Posterior vena cava (tissue), 2 donors: ENCODE measurements around the gene CTDSP2. TPM values are rescaled to one million over a fixed set of nuclear protein-coding genes. Genes with fewer than 3 reads are reported as not detected.
"Not testable (repeated sequence)": the region's sequence is repeated elsewhere in the genome, so short reads cannot be mapped to it uniquely, and the experiment has no call there.

ENCODE experiments used
- DNase-seq: peaks from one replicate; pipeline ENCODE4 v3.0.0-alpha.2; 2020; ENCODE audit warnings: low spot score
- intact Hi-C, 2 donors: fragments of 100-400 bp; cut with DNase I; formaldehyde crosslinking; loops; one replicate each; pipeline versions ENCODE4 v1.14.1 to v1.14.2; 2022 to 2023
- long read RNA-seq, 2 donors: library from polyadenylated mRNA; unstranded; transcript quantifications; one replicate each; pipeline ENCODE4 v2.0.0, GENCODE V29; 2020 to 2021
- total RNA-seq, 2 donors: library from RNA; stranded (reverse); fragmentation: NEBNext Ultra II Directional; extraction: Animal tissue kit (Norgen Biotek cat#: 25700); gene quantifications; one replicate each; pipeline ENCODE4 v1.2.1, GENCODE V29; 2021
- donor health status: DM: yes; HTN: yes; CAD: no.
- donor health status: DM: yes; HTN: yes; CAD: no.

Gene CTDSP2
- total RNA-seq = 100 to 1,000 TPM; 135 to 138 TPM
- long read RNA-seq, donor 1, full-length matches to known transcripts = 11 of 19 reads
- long read RNA-seq, donor 1, partial matches to known transcripts = 3 of 19 reads
- long read RNA-seq, donor 1, other reads (novel, unspliced or antisense) = 5 of 19 reads
- long read RNA-seq, donor 2, full-length matches to known transcripts = 1 of 67 reads
- long read RNA-seq, donor 2, partial matches to known transcripts = 5 of 67 reads
- long read RNA-seq, donor 2, other reads (novel, unspliced or antisense) = 61 of 67 reads

GRCh38 chr12:57846577-57847319 is at the start of gene CTDSP2:
Gene CTDSP2 (minus strand): TSS chr12:57846729. CDS start chr12:57846435, 294 bp downstream.
- intact Hi-C loops = no loop called here
- DNase-seq = peak; percentile 100

DNA sequence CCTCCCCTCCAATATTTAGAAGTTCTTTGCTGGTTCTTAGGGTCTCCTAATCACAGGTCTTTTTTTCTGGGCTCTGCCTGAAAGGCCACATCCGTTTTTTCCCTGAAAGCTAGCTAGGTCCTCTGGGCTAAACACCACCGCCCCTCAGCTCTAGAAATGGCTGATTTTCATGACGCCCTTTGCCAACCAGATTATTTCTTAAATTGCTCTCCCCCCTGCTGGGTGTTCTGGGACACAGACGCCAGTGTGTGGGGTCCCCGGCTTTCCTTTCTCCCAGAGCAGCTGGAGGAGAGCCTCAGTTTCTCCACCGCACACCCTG is 49.5 kb upstream of the CTDSP2 start:
- intact Hi-C loops = loop anchor here (1.0 to 2.0 kb wide), 2 partner anchors 51 to 142 kb away; no protein-coding TSS in a partner anchor
- DNase-seq = no peak

DNA sequence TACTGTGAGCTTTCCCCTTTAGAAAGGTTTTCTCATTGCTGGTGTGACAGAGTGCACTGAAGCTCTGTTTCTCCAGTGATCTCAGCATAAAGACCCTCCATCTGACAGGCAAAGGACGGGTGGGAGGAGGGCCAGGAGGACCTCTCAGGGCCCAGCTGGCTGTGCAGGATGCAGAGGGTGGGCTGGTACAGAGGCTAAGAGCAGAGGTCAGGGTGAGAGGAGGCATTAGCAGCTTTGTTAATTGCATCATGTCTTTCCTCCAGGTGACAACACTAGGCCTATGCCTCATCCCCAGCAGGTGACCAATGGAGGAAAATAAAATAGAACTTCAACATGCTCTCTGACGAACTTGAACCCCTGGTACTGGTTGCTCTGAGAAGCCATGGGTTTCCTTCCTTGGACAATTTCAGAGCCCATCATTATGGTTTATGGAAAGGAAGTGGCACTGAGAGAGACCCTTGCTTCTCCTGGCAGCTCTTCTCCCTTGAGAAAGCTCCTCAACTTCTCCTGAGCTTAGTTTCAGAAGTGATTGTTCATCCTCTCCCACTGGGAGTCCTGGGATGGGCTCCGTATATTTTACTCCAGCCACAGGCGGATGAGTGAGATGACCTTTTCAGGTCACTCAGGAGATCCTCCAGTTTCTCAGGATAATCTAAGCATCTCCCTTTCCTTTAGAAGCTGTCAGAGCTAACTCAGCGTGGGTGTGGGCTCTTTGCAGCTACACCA is 49.0 kb upstream of the CTDSP2 start:
- intact Hi-C loops = loop anchor here (1.0 to 2.0 kb wide), 2 partner anchors 51 to 141 kb away; no protein-coding TSS in a partner anchor
- no peak for DNase-seq

DNA sequence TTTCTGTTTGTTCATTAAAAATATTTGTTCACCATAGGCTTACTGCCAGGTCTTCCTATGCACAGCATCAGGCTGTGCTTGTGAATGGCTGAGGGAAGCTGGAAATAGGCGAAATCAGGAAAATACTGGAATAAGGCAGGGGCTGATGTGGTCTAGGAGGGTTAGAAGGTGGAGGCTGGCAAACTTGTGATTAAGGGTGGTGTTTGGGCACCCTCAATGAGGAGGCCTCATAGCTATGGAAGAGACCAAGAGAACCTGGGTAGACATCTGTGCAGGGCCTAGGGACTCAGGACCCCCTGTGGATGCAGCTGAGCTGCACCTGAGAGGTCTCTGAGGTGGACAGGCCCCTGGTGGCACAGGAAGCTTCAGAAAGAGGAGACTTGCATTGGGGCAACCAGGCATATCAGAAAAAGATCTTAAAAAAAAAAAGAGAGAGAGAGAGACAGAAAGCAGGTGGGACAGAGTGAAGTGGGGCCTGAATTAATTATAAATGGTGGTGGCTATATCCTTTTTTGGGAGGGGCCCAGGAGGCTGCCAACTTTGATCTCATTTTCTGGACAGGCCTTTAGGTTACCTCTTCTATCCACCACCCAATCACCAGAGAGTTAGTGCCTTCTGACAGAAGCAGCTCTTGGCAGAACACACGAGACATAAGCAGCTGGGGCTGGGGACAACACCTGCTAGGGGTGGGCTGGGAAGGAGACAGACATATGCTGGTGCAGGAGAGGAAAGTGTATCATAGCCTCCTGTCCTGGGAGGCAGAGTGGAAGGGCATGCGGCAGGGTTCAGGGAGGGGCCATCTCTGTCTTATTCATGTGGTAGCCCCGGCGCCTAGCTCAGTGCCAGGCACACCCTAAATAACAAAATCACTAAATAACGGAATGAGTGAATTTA is 48.1 kb upstream of the CTDSP2 start:
- DNase-seq = no peak
- intact Hi-C loops = no loop called here

DNA sequence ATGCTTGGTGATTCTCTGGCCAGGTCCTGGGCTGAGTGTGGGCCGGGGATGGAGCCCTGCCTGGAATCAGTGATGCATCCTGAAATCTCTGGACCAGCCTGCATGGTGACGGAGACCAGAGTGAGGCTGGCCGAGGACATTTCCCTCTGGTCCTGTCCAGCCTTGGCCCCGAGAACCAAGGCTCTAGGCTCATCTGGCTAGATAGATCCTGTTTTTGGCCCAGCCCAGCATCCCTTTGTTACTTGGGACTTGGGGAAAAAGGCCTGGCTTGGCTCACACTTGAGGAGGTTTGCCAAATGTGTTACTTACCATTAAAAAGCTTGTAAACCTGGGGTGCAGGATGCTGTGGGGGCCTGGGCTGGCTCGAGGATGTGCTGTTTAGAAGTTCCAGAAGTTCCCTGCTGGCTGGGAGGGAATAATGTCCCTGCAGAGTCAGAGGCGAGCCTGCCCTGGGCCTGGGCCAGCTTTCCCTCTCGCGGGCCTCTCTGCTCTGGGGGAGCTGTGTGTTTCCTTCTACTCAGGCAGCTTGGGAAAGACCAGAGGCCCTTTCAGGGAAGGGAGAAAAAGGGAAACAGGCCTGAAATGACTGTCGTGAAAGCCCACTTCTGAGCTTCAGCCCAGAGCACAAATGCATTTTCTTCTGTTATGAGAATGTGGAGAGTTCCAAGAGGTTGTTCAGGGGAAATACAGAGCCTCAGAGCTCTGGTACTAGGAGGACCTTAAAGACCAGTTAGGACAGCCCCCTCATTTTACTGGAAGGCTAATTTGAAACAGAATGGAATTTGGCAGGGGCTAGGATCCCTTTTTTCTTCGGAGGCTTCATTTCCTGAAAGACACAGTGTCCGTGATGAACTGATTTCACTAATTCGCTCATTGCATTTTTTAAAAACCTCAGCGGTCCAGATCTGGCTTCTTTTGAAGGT is 47.2 kb upstream of the CTDSP2 start:
- intact Hi-C loops = no loop called here
- peak; percentile 96 for DNase-seq

DNA sequence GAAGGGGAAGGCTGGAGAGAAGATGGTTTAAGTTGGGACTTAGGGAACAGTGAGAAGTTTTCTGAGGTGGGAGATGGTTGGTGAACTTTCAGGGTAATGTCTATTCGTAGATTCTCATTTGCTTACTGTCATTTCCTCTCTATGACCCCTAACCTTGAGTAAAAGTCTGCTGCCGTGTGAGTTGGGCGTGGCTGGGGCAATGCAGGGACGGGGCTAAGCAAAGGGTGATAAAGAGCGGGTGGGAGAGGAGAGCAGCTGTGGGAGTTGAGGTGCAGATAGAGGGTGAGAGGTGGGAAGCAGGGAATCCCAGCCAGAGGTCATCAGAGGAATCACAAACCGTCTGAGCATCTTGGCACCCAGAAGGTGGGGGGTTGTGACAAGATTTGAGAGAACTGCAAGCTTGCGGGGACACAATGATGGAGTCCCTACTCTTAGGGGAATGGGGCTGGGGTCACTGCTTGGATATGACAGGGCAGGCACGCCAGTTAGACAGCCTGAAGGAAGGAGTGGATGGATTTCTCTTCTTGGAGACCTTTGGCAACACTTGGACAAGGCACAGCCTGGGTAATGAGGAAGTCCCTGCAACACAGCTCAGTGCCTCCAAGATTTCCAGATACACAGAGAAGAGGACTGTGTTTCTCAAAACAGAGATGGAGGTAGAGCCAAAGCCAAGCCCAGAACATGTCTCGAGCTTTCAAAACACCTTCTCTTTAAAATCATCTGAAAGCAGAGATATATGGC is 45.9 kb upstream of the CTDSP2 start:
- DNase-seq = no peak
- intact Hi-C loops = no loop called here

DNA sequence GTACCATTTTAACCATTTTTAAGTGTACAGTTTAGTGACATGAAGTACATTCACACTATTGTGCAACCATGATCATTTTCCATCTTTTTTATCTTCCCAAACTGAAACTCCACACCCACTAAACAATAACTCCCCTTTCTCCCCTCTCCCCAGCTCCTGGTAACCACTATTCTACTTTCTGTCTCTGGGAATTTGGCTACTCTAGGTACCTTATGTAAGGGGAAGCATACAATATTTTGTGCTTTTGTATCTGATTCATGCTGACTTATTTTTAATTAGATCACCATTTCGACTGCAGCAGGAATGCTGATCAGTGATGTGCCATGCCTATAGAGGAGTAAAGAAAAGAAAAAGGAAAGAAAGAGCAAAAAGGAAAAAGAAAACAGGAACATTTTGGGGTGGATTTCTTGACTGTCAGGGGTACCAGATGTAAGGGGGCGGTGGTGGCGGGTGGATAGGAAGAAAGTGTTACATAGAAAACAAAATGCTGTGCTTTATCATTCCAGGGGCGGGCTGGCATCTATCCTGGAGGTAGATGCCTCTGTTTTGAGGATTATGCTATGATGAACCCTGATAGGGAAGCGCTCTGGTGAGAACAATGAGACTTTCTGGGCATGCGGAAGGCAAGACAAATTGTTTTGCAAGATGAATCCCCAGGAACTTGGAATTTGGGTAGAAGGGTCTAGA is 45.2 kb upstream of the CTDSP2 start:
- intact Hi-C loops = no loop called here
- DNase-seq = no peak

DNA sequence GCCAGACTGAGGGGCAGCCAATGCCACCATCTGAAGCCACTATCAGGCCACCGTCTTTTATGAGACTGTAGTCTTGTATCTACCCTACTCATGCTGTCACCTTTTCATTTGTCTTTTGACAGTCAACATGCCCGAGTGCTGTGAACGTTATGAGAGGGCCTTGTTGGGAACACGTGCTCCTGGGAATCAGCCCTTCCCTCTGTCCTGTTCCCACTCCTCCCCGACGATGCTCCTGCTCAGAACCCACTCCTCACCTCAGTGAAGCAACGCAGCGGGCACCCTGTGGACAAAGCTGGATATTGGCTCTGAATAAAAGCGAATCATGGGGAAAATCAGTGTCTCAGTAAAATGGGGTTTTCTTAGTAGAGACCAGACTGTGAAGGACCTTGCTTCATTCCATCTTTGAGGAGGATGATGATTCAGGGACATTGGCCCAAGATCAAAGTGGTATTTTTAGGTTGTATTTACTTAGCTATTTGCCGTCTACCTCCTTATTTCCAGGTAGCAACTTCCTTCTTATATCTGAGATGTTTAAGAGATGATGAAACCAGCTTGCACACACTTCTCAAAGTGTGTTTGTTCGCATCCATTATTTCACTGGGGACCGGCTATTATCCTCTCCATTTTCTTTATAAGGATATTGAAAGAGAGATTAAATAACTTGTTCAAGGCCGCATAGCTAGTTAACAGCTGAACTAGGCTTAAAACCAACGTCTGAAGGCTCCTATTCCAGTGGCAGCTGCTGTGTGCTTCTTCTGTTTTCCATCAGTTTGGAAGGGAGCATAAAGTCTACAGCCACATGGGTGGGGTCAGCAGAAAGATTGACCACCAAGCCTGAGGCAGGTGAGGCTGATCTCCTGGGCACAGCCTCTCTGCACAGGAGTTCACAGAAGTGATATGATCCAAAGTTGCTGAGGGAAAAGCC is 43.9 kb upstream of the CTDSP2 start:
- no peak for DNase-seq
- intact Hi-C loops = no loop called here

DNA sequence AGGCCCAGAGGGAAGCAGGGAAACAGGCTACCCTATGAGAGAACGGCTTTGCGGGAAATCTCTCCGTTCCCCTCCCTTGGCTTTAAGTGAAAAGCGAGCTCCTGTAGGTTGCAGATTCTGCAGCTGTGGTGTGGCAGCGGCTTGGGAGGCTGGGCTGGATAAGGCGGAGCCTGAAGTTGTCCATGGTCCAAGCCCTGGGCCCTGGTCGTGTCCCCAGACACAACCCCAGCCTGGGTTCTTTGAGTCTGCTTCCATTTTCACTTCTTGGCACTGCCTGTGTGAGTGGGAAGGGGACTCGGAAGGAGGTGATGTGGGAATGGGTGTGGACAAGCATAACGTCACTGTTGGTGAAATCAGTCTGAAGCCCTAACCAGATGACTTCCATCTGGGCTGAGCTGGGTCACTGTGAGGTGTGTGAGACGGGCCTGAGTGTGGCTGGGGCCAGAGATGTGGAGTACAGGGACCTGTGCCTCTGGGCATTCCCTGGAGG is 43.0 kb upstream of the CTDSP2 start:
- peak; percentile 95 for DNase-seq
- intact Hi-C loops = no loop called here

DNA sequence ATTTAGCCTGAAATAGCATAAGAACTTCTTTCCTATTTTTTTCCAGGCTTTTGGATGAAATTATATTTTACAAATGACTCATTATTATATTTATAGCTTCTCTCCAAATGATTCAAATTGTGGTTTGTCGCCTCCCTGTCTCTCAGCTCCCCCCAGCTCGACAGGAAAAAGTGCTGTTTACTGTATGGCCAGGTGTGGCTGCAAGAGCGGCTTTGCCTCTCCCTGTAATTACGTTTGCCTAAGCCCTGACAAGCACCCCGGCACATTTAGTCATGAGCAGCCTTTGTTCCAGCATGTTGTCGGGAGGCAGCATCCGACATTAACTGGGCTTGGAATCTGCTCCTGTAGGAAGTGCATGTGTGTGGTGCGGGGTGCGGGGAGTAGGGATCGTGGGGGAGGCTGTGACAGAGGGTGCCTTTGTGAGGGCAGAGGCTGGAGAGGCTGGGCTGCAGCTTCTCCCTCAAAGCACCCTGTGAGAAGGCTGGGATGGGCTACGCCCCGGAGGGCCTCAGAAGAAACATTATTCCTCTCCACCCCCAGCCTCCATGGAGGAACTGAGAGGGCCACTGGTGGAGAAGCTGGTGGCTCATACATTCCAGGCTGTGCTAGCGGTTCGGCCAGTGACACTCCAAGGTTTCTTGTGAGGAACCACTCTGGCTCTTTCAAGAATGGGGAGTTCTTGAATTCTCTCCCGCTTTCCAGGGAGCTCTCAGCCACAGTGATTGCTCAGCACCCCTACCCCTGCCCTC is 42.1 kb upstream of the CTDSP2 start:
- intact Hi-C loops = no loop called here
- DNase-seq = peak; percentile 83

DNA sequence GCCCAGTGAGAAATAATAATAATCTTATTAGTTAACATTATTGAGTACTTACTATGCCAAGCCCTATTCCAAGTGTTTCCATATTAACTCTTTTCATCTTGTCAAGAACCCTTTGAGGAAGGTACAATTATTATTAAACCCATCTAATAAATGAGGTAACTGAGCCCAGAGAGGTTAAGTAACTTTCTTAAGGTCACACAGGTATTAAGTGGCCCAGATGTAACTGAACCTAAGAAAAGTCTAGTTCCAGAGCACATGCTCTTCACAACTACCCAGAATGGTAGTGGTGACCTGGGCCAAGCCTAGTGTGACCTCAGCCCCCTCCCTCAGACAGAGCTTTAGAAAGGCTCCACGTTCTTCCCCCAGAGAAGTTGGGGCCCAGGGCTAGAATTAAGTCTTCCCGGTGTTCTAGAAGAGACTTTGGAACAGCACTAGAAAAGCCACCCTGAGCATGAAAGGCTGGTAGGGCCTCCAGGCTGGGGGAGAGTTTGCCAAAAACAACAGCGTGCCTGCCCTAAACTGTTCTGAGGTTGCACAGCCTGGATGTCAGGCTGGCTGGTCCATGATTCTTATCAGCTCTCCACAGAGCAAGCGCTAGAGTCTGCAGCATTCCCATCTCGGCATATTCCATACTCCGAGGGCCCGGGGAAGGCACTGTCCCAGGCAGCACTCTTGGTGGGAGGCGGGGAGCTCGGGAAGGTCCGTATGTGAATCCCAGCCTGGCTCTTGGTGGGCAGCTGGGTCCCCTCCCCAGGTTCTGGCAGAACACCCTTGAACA is 41.3 kb upstream of the CTDSP2 start:
- DNase-seq = peak; percentile 89

DNA sequence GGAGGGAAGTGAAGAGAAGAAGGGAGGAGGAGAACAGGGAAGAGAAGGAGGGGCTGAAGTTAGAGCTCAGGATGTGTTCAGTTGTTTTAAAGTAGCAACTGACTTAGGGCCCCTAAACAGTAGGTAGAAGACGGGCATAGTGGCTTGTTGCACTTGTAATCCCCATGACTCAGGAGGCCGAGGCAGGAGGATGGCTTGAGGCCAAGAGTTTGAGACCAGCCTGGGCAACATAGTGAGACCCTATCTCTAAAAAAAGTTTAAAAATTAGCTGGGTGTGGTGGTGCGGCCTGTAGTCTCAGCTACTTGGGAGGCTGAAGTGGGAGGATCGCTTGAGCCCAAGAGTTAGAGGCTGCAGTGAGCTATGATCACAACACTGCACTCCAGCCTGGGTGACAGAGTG is 40.4 kb upstream of the CTDSP2 start:
- DNase-seq, intact Hi-C loops: not testable (repeated sequence)

More for the DNA sequence above, 41.3 kb upstream of the CTDSP2 start:
- intact Hi-C loops = no loop called here

- DNase-seq = no peak
- intact Hi-C loops = no loop called here
These were observed 40.0 kb upstream of the CTDSP2 start for GRCh38 chr12:57886542-57886941.

GRCh38 chr12:57885207-57885606 is 38.7 kb upstream of the CTDSP2 start:
- intact Hi-C loops = no loop called here
- no peak for DNase-seq
